ENCODE measurements around the gene KRTAP3-1. TPM values are rescaled to one million over a fixed set of nuclear protein-coding genes. Genes with fewer than 3 reads are reported as not detected.

KRTAP3-1 gene
- total RNA-seq, 2 experiments from 2014 or later = not detected

DNA sequence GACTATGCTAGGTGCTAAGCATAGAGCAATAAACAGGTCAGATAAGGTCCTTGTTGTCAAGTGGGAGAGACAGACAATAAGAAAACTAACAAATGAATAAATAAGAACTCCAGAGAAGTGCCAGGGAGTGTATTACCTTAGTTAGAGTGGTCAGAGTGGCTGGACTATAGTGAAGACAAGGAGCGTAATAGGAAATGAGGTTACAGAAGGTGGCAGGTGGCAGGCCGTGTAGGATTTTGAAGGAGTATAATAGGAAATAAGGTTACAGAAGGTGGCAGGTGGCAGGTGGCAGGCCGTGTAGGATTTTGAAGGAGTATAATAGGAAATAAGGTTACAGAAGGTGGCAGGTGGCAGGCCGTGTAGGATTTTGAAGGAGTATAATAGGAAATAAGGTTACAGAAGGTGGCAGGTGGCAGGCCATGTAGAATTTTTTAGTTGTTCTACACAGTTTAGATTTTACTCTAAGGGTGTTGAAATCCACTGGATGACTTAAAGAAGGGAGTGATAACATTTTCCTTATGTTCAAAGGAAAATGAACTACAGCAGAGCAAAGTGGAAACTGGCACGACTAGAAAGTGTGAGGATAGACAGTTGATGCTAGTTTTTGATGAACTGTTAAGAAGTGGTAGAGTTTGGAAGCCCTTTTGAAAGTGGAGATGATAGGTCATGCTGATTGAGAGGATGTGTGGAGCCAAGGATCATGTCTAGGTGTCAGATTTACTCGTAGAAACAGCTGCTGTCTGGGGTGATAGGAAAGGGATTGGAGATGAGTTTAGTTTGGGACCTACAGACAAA lies 3.6 kb upstream of the KRTAP3-1 start:
- DNase-seq = no peak
- Mint-ChIP-seq H3K4me1 (ENCODE audit: low read depth) (no peaks in the 10 kb centered on the region), H3K4me3 (no peak overlapping the region), H3K27ac (no peak overlapping the region), H3K36me3 (ENCODE audit: low read depth) (no peaks in the 10 kb centered on the region), H3K9me3 (no peaks in the 10 kb centered on the region), H3K27me3 (peaks cover 1% of the 10 kb centered on the region)
- Histone ChIP-seq H3K9me3 (ENCODE audit: control insufficient read depth in 1 of 2, insufficient read depth in 1 of 2, low read length in 2 of 2) (no peaks in the 10 kb centered on the region), H3K4me1 (ENCODE audit: insufficient read depth, low read length) (no peaks in the 10 kb centered on the region), H3K27ac (ENCODE audit: low read depth in 1 of 2, low read length in 2 of 2) (no peak overlapping the region), H3K27me3 (ENCODE audit: control insufficient read depth in 1 of 2, insufficient read depth in 2 of 2, low read length in 2 of 2) (no peaks in the 10 kb centered on the region), H3K4me3 (ENCODE audit: low read length) (no peak overlapping the region), H3K36me3 (ENCODE audit: insufficient read depth, low read length) (no peaks in the 10 kb centered on the region)
- ATAC-seq (ENCODE audit: poor library complexity) = no peak
- no peak for TF ChIP-seq CTCF (IDR thresholded peaks at IDR 0.05)
- POLR2A ChIA-PET = no interaction called here
- CTCF ChIA-PET = no interaction called here
- intact Hi-C loops (cut with DNase I, micrococcal nuclease) = no loop called here

DNA sequence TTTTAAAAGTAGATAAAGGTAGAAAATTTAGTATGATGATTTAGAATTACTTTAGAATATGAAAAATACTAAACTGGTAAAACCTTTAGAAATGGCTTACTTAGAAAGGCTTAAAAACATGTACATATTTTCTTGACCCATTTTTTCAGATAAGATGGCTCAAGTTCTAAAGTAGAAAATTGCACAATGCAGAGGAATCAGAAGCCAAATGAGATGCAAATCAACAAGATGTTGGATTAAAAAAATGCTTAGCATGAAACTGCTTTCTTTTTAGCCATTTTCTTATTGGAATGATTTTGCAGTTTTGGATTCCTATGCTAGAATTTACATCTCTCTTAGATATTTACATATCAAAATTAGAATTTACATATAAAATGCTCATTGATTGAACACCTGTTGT lies 1.5 kb upstream of the KRTAP3-1 start:
- CTCF ChIA-PET = no interaction called here
- H3K36me3 Mint-ChIP-seq (ENCODE audit: low read depth) = no peaks in the 10 kb centered on the region
- no peak overlapping the region for H3K4me3 ChIP-seq (ENCODE audit: low read length)
- intact Hi-C loops (cut with DNase I, micrococcal nuclease) = no loop called here
- DNase-seq = no peak
- H3K4me1 ChIP-seq (ENCODE audit: insufficient read depth, low read length) = no peaks in the 10 kb centered on the region
- no peaks in the 10 kb centered on the region for H3K4me1 Mint-ChIP-seq (ENCODE audit: low read depth)
- POLR2A ChIA-PET = no interaction called here
- no peaks in the 10 kb centered on the region for H3K9me3 ChIP-seq (ENCODE audit: control insufficient read depth in 1 of 2, insufficient read depth in 1 of 2, low read length in 2 of 2)
- no peak overlapping the region for H3K27ac Mint-ChIP-seq
- H3K36me3 ChIP-seq (ENCODE audit: insufficient read depth, low read length) = no peaks in the 10 kb centered on the region
- ATAC-seq (ENCODE audit: poor library complexity) = no peak
- no peaks in the 10 kb centered on the region for H3K9me3 Mint-ChIP-seq
- no peak for TF ChIP-seq CTCF (IDR thresholded peaks at IDR 0.05)
- H3K27ac ChIP-seq (ENCODE audit: low read depth in 1 of 2, low read length in 2 of 2) = no peak overlapping the region
- no peaks in the 10 kb centered on the region for H3K27me3 ChIP-seq (ENCODE audit: control insufficient read depth in 1 of 2, insufficient read depth in 2 of 2, low read length in 2 of 2)
- H3K27me3 Mint-ChIP-seq = no peaks in the 10 kb centered on the region
- no peak overlapping the region for H3K4me3 Mint-ChIP-seq

DNA sequence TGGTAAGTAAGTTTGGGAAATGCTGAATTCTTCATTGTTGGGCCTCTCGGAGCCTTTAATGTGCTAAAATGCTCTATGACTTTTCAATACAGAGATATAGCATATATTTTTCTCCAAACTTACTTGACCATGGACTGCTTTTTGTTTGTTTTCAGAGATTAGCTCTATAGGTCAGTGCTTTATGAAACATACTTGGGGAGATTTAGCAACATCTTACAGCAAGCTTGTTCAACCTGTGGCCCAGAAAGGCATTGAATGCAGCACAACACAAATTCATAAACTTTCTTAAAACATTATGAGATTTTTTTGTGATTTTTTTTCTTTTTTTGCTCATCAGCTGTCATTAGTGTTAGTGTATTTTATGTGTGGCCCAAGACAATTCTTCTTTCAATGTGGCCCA lies 1.0 kb upstream of the KRTAP3-1 start:
- Mint-ChIP-seq H3K4me1 (ENCODE audit: low read depth) (no peaks in the 10 kb centered on the region), H3K27ac (no peak overlapping the region), H3K36me3 (ENCODE audit: low read depth) (no peaks in the 10 kb centered on the region), H3K4me3 (no peak overlapping the region), H3K27me3 (no peaks in the 10 kb centered on the region), H3K9me3 (no peaks in the 10 kb centered on the region)
- CTCF ChIA-PET = no interaction called here
- Histone ChIP-seq H3K27me3 (ENCODE audit: control insufficient read depth in 1 of 2, insufficient read depth in 2 of 2, low read length in 2 of 2) (no peaks in the 10 kb centered on the region), H3K4me1 (ENCODE audit: insufficient read depth, low read length) (no peaks in the 10 kb centered on the region), H3K36me3 (ENCODE audit: insufficient read depth, low read length) (no peaks in the 10 kb centered on the region), H3K4me3 (ENCODE audit: low read length) (no peak overlapping the region), H3K27ac (ENCODE audit: low read depth in 1 of 2, low read length in 2 of 2) (no peak overlapping the region), H3K9me3 (ENCODE audit: control insufficient read depth in 1 of 2, insufficient read depth in 1 of 2, low read length in 2 of 2) (no peaks in the 10 kb centered on the region)
- TF ChIP-seq CTCF (IDR thresholded peaks at IDR 0.05) = no peak
- DNase-seq (no peak), ATAC-seq (ENCODE audit: poor library complexity) (no peak)
- POLR2A ChIA-PET = no interaction called here
- intact Hi-C loops (cut with DNase I, micrococcal nuclease) = no loop called here
